ENCODE measurements around the gene SPOCD1.
A peak's percentile ranks its signal among the peaks of the same experiment; 100 is the strongest.

The SPOCD1 gene

DNA sequence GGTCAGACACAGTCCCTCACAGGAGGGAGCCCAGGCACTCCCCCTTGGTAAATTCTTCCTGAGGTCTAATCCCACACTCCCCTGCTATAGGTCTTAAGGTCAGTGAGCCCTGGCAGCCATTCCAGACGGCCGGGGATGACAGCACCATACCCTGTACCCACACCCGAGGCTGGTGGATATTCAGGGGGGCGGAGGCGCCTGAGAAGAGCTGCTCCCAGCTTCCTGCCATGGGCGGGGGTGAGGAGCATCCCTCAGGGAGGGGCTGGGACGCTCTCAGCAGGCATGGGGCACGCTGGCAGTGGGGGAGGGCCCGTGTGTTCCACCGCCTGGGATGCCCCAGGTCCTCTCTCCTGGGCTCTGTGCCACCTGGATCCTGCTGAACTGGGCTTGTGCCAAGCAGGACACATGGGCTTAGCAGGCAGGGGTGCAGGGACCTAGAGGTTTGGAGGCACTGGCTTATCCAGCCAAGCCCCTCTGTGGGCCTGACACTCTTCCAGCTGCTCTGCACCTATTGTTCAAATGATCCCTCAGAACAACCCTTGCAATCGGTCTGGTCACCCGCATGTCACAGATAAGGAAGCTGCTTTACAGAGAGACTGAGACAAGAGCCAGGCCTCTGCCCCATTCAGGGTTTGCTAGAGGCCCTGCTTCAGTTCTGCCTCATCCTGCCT is 46.0 kb downstream of the SPOCD1 start:
- DNase-seq = no peak

DNA sequence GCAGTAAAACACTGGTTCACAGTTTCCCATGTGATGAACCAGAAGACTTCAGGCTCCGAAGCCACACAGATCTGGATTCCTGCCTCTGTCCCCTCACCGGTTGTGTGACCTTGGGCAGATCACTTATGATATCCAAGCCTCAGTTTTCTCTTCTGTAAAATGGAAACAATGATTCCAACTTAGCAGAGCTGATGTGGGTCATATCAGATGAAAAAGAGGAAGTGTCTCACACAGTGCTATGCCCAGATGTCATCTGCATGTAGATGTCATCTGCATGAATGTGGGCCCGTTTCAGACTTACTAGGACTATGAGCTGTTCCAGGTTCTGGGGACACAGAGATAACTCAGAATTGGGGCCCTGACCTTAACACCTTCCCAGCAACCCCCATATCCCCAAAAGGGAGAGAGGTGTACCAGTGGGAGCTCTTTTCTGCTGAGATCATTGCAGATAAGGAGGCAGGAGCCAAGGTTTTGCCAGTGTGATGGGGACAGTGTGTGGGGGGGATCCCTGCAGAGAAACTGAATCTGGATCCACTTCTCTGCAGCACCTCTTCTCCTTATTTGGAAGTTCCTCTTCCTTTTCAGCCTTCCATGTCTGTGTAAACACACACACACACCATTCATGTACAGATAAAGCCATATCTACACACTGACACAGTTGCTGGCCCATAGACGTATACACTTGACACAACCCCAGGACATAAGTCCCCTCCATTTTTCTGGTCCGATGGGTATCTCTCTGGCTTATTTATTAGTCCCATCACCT is 46.7 kb downstream of the SPOCD1 start:
- DNase-seq = no peak

DNA sequence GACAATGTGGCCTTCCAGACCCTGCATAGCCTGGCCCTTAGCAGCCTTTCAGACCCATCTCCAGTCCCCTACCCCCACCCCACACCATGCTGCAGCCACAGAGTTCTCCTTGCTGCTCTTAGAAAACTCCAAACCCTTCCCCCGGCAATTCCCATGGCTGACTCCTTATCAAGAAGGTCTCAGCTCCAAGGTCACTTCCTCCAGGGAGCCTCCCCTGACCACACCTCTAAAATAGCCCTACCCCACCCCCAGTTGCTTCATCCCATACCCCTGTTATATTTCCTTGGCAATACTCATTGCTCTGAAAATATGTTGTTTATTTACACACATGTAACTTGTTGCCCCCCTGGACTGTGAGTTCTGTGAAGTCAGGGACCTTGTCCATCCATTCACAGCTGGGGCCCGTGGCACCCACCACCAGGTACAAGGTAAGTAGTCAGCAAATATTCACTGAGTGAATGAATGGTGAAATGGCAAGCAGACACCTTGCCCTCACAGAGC is 47.4 kb downstream of the SPOCD1 start:
- DNase-seq = no peak

DNA sequence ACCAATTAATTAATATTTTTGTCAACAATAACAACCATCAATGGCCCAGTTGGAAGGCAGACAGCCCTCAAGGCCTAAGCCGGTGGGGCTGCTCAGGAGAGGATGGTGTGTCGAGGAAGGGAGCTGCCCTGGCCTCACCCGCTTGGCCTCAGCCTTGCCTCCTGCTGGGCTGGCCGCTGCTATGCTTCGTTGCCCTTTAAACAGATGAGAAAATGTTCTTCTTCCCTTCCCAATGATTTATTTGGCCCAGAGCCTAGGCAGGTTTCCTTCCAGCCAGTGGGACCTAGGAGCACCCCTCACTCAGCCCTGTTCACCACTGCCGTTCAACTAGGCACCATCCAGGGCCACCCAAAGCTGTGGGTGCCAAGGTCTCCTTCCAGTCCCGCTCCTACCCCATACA is 48.6 kb downstream of the SPOCD1 start:
- no peak for DNase-seq

DNA sequence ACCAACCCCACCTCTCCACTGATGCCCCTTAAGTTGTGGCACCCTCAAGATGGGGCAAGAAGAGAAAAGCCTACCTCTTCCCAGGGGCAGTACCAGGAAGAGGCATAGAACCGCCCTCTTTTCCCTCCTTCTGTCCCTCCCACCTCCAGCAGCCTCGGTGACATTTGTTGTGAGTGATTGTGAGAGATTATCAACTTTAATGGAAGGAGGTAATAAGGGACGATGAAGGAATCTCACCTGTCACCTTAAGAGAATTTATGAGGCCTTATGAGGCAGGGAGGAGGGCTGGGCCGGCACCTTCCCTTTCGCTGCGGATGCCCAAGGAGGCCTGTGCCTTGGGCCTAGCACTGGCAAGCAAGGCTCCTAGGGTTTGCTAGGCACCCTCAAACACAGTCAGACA is 50.3 kb downstream of the SPOCD1 start:
- no peak for DNase-seq

DNA sequence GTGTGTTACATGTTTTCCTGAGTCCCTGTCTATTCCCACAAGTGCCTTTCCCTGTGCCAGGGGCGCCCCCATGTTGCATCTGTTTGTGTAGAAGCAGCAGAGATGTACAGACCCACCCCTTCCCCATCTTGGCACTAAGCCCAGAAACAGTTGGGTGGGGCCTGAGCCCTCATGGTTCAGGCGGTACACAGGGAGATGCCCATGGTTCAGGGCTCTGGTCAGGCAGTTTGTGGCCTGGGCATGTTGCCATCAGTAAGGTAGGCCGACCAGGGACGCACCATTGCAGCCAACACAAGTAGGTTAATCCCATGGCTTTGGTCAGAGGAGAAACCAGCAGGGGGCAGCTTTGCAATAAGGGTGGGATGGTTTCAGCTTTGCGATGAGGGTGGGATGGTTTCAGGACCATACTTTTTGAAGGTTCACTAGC is 50.8 kb downstream of the SPOCD1 start:
- DNase-seq = no peak

DNA sequence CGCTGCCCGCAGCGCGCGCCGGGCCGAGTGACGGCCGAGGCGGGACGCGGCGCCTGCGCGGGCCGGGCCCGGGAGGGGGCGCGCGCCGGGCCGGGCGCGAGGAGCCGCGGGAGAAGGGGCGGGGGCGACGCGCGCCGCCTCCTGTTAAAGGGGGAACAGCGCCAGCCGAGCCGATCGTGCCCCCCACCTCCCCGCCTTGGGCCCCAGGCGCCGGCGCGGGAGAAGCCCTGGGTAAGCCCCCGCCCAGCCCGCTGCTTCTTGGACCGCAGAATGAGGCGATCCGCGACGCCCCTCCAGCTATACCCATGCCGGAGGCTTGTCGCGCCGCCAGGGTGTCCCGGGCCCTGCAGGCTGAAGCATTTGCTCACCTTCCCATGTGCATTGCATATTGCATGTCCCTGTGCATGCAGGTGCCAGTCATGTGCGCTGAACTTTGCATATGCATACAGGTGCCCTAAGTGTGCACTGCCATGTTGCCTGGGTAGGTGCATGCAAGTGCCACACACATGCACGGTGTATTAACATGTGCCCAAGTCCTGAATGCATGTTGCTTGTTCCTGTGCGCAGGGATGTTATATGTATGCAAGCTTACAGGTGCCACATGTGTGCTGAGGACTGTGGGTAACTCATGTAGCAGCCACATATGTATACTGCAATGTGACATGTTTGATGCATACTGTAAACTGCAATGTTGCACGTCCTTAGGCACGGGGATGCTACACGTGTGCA is 51.3 kb downstream of the SPOCD1 start, which contains the start of gene ADGRB2:
ADGRB2 (minus strand) TSS at position 29 of the 729 bp plus-strand sequence. CDS start 7,119 bp downstream, outside the sequence.
- DNase-seq = peak; percentile 44

DNA sequence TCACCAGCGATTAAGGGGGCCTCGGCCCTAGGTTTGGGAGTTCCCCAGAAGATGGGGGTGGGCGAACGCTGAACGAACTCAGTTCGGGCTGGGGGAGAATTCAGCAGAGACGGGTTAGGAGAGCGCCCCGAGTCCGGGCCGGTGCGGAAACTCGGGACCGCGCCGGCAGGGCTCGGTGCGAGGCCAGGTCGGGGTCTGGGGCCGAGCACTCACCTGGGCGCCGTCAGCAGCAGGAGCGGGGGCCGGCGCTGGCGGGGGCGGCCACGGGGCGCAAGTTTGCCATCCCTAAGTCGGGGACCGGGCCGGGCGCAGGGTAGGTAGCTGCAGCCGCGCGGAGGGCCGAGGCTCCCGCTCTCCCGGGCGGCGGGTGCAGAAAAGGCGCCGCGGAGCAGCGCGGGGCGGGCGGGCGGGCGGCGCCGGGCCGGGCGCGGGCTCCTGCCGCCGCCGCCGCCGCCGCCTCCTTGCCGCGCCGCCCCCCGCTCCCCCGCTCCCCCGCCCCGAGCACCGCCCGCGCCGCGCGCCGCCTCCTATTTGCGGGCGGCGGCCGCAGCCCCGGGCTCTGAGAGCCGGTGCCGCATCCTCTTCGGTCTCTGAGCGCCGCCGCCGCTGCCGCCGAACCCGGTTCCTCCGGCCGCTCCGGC is 52.0 kb downstream of the SPOCD1 start:
- peak; percentile 36 for DNase-seq

DNA sequence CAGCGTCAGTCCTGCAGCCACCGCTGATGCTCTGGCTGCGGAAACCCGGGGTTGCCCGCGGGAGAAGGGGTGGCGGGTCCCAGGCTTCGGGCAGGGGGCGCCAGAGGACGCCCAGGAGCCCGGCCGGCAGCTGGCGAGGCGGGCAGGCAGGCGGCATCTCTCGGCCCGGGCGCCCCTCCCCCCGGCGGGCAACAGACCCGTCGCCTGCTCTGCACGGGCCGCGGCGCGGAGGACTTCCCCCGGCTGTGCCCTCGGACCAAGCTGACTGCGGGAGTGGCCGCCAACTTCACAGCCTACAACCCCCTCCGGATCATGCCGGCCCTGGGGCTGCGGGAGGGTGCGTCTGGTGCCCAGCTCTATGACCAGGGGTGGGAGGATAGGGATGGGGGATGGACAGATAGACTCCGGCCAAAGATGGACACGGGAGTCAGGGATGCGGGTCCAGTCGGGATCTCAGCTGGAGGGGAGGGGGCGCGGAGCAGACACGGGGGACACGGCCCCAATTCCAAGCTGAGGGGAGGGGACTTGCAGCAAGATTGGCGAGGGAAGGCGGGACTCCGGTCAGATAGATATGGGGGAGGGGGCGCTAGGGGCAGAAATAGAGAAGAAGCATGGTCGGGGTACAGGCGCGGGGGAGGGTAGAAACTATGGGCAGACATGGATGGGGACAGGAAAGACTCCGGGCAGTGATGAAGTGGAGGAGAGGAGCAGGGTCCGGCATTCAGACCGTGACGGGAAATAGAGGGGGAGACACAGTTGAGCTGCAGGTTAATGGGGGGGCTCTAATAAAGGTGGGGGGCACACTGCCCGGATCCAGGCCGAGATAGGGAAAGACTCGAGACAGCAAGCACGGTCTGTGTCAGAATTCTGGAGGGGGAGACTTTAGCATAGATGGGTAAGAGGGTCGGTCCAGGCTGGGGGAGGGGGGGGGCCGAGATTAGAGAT is 52.8 kb downstream of the SPOCD1 start:
- peak; percentile 56 for DNase-seq

DNA sequence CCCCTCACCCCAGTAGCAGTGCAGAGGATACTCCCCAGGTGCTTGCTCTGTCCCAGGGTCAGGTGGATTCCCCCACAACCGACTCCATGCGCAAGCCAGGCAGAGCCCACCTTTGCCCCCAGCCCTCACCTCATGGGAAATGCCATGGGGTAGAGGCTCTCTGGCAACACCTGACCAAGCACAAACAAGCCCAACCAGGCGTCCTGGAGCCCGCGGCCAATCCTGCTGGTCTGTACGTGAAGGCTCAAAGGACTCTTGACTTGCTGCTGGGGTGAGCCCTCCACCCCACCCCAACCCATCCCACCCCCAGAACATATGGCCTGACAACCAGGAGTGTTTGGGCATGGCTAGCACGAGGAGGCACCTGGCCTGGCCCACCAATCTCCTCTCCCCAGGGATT is 53.5 kb downstream of the SPOCD1 start:
- DNase-seq = no peak

DNA sequence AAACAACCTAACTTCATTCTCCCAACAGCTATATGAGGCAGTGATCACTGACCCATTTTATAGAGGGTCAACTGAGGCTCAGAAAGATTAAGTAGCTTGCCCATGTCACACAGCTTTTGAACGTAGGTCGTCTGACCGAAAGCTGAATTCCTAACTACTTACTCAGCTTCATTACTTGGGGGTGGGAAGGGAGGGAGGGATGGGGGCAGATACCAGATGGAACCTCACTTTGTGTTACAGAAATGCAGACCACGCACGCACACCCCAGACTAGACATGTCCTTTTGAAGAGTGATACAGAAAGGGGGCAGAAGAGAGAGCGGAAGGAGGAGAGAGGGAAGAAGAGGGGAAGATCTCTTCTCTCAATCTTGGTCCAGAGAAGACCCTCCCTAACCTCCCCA is 53.9 kb downstream of the SPOCD1 start:
- no peak for DNase-seq

DNA sequence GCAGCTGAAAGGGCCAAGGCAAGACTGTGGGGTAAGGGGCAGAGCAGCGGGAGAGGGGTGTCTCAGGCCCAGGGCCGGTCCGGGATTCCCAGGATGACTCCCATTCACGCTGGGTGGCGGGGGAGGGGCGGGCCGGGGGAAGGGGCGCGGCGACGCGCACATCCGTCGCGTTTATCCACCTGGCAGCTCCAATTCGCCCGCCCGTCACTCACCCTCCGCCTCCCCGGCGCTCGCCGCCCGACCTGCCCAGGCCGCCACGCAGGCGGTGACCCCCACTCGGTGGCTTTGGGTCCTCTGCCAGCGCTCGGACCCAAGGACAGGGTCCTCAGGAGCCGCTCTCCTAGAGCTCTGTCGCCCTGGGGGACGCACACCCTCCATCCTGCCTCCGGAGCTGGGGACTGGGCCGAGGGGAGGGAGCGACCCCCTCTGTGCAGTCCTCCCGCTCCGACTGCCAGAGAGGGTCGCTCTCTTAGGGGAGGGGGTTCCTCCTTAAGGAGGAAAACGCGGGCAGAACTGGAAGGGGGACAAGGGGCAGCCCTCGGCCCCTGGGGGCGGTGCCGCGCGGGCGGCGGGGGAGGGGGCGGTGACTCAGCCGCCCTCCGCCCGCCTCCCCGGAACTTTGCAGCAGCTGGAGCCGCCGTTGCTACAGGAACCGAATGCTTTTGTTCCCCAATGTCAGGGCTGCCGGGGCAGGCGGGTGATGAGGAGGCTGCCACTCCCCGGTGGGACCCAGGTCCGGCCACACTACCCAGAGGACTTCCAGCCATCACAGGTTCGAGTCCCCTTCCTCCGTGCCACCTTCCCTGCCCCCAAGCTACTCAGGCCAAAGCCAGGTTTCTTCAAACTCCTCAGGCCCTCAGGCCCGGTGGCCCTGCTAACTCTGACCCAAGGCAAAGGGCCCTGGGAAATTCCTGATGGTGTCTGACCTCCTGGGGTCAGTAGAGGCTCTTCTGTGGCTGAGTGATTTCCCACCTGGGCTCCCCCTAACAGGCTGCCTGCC is 55.1 kb downstream of the SPOCD1 start:
- peak; percentile 47 for DNase-seq

DNA sequence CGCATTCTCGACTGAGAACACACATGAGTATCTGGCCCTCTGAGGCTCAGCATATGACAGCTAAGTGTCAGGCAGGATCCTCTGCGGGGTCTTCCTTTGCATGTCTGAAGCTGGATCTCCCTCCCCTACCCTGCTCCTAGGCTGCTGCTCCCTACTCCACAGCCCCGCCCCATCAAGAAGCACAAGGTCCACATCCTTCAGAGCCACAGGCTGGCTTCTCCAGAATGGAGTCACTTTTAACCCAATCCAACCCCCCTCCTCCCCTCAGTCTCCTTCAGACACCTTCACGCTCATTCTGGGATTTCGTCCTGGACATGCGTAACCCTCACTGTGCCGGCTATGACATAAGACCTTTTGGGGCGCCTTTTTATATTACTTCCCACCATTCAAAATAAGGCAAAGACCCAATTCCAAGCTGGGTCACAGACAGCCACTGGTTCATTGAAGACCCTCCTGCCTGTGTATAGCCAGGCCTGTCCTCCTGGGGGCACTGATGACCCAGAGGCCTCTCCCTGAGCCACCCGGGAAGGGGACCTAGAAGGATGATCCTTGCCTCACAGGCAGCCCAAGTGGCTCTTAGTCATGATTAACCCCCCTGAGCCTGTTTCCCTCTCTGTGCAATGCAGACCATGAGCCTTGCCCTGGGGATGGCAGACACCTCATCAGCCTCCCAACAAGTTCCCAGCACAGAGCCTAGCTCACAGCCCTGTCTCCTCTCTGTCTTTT is 56.4 kb downstream of the SPOCD1 start:
- no peak for DNase-seq

DNA sequence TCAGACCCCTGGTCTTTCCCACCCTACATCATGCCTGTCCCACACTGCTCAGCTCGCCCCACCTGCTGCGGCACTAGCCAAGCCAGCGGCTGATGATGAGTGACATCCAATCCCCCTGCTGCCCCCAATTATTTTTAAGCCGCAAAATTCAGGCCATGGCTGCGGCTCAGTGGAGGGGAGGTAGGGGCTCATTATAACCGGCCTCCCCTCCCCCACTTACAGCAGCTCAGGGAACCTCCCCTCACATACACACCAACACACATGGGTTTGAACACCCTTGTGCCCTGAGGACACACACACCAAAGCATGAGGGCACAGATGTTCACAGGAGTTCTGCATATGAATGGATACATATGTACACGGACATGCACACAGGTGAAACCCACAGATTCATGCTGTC is 57.0 kb downstream of the SPOCD1 start:
- DNase-seq = no peak

DNA sequence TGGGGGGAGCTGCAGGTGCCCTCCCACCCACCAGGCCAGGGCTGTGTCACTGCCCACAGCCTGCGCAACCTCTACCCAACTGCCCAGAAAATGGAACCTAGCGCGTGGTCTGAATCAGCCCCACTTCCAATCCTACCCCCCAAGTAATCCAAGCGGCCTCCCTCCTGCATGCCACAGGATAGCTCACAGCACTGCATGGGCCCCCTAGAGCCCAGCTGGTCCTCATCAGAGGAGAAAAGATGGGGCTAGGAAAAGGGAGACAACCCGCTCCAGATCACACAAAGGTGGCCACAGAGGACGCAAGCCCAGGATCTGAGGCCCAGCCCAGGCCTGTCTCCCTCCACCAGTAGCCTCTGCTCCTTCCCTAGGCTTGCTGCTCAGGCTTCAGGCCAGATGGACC is 57.8 kb downstream of the SPOCD1 start:
- DNase-seq = no peak

DNA sequence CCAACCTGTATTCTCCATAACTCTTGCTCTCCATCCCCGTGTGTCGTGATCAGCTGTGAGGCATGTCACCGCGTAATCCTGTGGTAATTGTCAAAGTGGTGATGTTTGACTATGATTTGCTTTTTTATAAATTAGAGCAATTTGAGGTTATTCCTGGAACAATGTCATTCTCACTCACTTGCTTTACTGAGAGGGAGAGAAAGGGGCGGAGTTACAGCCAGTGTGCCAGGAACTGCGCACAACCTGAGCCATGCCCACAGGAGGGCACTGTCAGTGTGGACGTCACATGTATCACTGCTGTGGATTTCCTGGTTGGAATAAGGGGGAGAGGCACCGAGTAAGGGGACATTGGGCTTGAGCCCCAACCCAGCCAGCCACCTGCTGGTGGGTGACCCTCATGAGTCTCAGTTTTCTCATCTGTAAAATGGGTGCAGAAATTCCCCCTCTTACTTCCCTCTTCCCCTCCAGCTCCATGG is 58.6 kb downstream of the SPOCD1 start:
- no peak for DNase-seq

DNA sequence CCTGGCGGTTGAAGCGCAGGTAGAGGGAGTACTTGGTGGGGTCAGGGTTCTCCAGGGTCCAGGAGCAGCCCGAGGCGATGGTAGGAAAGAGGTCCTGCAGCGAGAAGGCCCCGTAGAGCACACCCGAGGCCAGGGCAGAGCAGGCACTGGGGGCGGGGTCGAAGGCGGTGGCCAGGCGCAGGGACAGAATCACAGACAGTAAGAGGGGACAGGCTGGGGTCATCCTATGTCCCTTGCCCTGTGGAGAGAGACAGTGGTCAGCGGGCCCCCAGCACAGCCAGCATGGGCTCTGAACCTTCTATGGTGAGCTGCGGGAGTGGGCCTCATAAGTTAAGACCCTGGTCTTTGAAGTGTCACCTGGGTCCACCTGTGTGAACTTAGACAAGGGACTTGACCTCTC is 59.2 kb downstream of the SPOCD1 start:
- no peak for DNase-seq

DNA sequence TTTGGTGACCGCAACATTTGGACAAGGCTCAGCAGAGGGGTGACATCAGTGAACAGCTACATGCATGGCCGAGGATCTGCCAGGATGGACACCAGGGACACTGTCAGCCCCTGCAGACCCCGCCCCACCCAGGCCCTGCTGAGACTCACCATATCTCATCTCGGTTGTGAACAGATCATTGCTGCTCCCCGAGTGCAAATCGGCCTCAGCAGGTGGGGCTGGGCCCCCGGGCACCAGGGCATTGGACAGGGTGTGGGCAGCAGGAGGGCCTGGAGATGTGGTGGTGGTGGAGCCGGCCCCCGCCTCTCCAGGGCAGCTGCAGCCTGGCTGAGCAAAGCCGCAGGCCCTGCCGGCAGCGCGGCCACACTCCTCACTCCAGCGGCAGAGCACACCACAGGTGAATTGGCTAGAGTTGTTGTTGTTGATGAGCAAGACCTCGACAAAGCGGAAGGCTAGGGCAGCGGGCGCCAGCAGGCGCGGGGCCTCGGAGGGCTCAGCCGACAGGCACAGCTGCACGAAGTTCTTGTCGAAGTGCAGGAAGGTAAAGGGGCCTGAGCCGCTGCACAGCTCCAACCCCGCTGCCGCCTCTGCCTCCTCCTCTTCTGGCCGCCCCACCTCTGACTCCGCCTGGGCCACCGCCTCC is 59.9 kb downstream of the SPOCD1 start:
- DNase-seq = no peak

DNA sequence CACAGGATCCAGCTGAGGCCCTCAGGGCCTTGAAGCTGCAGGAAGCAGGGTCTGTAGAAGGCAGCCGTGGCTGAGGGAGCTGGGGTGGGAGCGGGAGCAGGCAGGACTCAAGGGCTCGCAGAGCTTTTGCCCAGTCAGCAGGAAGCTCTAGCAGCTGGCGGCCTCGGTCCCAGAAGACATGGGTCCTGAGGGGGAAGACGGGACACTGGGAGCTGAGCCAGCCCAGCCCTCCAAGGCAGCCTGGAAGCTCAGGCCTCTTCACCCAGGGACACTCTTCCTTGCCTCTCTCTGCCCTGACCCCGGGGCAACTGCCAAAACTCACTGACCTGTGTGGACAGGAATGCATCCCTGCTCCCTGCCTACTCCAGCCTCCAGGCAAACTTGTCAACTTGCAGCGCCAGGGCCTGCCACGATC is 60.6 kb downstream of the SPOCD1 start:
- no peak for DNase-seq

All from activated gamma-delta T cell (primary cell).